Adipose tissue (tissue), 3 donors: ENCODE measurements around the gene SEMA3A. TPM values are rescaled to one million over a fixed set of nuclear protein-coding genes. Genes with fewer than 3 reads are reported as not detected.

Experiments used
- H3K27ac ChIP-seq: one replicate; pipeline ENCODE4 v1.5.1; 2013; ENCODE audit warnings: low read depth, low read length
- WGBS, 3 donors: extraction: QIAGEN DNeasy Blood & Tissue Kit; methylation state at CpG; one replicate each; pipeline ENCODE4 v1.1.7; 2013; 5-methylcytosine and 5-hydroxymethylcytosine counted together
- polyA plus RNA-seq, 3 donors: library from polyadenylated mRNA; stranded (reverse); fragments of 200-250 nt; gene quantifications; one replicate each; pipeline ENCODE4 v1.2.3, GENCODE V29; 2013
- donor health status: healthy with polysubstance abuse.
- donor health status: Bipolar disorder and iron deficiency.
- donor health status: healthy.

Gene SEMA3A
- polyA plus RNA-seq, 3 donors = 0.23 to 2.9 (median 1.1) TPM

DNA sequence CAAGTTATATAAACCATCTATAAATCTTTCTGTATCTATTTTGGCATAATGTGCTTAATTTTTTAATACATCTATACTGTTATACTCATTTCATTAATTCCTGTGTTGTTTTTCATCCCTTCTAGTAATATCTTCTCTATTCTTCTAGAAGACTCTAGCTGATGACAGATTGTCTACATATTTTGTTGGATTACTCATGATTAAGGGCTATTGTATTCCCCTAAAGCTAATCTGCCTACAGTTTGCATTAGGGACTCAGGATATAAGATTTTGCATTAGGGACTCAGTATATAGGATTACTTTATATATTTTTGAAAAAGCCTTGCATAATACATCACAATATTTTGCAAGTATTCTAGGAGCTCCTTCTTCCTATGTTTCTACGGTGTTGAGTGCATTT is 8.3 kb upstream of the SEMA3A start:
- H3K27ac ChIP-seq = no peak overlapping the region
- 77 to 95% (median 86%) methylated on average over 1 of the region's 1 CpG for WGBS, 3 donors

DNA sequence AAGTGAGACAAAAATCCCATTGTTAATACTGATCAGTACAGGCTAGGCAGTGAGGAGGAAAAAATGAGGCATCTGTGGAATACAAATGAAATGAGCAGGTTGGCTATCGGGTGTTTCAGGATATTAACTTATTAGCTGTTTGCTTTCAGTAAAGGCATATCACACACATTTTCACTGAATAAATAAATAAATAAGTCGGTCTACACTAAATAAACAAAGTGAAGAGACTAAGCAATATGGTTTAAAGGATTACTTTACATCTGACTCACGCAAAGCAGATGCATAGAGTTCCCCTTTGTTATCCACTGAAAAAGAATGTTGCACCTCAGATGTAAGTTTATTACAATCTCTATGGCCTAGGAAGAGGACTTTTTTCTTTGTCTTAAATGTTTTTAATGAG is 6.3 kb upstream of the SEMA3A start:
- H3K27ac ChIP-seq = no peak overlapping the region
- WGBS, 3 donors = 63 to 84% (median 80%) methylated on average over 3 of the region's 3 CpGs

DNA sequence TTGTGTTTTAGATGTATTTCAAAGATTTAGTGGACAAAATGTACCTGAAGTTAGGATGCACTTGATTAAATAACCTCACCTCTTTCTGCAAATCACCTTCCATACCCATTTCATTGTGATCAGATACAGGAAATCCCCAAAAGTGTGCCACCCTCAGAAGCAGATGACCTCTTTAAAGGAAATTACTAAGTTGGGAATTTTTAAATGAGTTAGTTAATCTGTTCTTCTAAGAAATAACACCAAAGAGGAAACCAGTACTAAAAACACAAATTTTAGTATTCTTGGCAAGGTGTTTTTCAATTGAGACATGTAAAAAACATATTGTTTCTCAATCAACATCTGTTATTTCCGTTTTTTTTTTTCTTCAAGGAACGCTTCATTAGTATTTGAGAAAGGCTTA is 4.6 kb upstream of the SEMA3A start:
- no peak overlapping the region for H3K27ac ChIP-seq
- WGBS, 3 donors = 64 to 74% (median 70%) methylated on average over 2 of the region's 2 CpGs

DNA sequence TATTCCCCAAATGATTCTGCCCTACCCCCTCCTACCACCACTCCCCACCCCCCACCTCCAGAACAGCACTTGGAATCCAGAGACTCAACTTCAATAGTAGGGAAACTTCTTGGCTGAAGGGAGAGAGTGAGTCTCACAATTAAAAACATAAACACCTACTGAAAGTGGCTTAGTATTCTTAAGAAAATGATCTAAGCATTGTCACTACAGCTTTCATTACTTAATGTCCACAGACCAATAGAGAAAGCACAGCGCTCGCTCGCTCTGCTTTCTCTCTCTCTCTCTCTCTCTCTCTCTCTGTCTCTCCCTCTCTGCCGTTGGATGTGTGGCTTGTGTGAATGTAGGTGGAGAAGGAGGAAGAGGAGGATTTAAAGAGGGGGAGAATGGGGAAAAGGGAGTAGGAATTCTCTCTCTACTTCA is 1.5 kb upstream of the SEMA3A start:
- H3K27ac ChIP-seq = no peak overlapping the region
- 36 to 53% (median 42%) methylated on average over 4 of the region's 4 CpGs for WGBS, 3 donors

DNA sequence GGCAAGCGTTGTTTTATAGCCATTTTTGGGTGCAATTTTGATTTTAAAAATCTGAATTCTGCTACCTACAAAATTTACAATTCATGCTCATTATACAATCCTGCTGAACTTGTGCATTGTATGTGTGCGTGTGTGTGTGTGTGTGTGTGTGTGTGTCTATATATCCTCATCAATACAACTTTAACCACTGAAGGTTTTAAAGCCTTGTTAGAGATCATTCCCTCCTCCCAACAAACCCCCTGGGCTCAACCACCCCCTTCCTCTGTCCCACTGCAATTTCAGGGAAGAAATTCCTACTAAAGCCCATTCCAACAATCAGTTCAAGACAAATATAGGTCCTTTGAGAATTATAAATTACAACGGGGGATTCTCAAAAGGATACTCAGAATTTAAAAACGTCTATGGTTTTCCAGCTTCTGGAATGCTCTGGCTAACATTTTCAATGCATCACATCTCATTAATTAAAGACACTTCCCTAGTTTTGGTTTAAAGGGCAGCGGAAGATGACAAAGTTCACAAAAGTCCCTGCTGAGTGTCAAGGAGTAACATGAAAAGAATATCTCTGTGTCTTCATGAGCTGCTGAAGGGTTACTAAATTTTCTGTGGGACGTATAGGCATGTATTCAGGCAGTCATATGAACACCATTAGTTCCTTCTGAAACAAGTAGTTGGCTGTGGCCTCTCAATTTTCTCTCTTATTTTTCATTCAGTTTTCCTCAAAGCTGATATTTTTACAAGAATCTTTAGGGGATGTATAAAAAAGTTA is 889 bp upstream of the SEMA3A start:
- WGBS, 3 donors = 26 to 38% (median 30%) methylated on average over 6 of the region's 6 CpGs
- H3K27ac ChIP-seq = no peak overlapping the region

DNA sequence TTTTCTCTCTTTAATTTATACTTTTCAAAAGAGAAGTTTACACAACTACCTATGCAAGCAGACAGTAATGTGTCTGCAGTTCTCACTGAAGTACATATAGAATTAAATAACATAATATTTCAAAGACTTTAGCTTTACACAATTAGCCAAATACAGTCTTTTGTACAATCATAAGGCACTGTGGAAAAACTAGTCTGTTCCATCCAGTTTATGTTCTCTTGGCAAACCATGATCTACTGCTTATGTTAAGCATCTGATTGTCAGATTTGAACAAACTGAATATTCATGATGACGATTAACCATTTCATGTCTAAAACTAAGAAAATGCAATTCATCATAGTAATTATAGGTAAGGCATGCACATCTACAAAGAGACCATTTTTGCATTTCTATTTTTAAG is 842 bp downstream of the SEMA3A start:
- H3K27ac ChIP-seq = no peak overlapping the region
- WGBS, 3 donors = 30 to 60% (median 58%) methylated on average over 1 of the region's 1 CpG

DNA sequence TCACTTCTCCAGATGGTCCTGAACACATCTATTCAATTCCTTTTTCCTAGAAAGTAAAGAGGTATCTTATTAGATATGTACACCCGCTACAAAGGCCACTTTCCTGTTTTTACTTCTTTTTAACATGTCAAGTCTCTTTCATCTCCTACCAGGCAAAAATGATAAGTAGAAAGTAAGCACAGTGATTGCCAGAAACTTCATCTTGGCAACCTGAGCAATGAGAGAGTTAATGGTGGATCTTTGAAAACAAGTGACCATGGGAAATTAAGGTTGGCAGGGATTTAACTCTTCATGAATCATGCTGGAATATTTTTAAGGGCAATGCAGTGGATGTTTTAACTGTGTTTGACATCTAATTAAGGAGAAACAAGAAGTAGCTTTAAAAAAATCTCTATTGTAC is 2.7 kb downstream of the SEMA3A start:
- H3K27ac ChIP-seq = no peak overlapping the region
- 66 to 83% (median 67%) methylated on average over 1 of the region's 1 CpG for WGBS, 3 donors

DNA sequence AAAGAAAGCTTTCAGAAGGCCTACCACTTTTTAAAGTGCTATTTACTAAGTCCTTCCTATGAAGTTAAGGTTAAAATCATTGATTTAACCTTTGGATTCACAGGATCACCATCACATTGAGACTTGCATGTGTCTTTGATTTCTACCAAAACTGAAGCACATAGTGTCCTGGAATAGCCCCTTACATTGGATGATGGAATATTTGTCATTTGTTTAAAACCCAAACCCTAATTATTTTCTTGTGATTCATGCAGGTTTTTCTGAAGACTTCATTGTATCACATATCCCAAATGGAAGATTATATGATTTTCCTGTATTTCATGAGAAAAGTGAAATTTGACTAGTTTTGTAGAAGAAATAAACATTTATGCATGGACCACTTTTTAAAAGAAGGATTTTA is 3.3 kb downstream of the SEMA3A start:
- no peak overlapping the region for H3K27ac ChIP-seq

DNA sequence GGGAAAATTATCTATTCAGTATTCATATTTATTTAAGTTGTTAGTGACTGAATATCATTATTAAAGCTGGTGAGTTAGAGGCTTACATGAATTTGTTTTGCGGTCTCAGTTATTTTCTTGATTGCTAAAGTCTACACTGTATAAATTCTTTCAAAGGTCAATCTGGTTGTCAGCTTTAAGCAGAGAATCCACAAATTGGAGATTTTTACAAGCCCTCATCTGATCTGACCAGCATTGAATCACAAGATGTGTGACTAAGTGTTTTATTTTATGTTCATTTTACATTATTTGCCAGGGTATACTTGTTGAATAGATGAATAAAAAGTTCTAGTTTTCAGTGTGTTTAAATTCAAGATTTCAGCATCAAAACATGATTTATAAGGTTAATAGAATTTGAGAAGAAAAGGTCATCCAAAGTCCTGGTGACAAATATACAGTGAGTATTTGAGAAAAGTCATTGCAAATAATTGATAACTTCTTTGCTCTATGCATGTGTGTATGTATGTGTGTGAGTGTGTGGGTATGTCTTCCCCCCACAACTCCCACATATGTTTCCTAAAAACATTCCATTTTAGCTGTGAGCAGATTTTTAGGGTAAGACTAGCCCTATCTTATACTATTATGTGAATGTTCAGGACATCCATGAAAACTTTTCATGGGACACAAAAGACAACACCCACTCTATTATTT is 4.4 kb downstream of the SEMA3A start:
- H3K27ac ChIP-seq = no peak overlapping the region

DNA sequence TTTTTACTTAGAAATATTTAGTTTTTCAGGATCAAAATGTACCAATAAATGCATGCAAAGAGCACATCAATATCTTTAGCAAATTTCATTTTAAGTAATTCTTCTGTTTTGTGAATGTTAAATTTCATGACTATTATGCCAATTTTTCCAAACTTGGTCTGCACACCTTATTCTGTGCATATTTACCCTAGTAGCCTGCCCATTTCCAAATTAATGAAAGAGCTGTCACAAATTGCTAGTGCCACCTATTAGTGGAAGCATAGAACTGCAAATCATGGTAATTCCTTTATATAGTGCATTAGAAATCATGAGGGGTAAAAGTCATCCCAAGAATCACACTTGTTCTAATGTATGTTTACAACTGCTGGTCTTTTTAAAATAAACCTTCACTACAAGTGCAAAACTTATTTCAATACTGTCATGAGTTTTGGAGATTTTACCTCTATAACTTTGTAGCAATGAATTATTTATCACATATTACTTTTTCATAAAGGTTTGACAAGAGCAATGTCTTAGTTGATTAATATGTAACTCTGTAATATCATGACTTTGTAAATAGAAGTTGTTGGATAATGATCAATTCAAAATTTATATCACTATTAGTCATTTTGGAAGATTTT is 5.7 kb downstream of the SEMA3A start:
- H3K27ac ChIP-seq = no peak overlapping the region

More for the DNA sequence above, 4.4 kb downstream of the SEMA3A start:
- WGBS, 3 donors = 80 to 84% (median 81%) methylated on average over 1 of the region's 1 CpG

DNA sequence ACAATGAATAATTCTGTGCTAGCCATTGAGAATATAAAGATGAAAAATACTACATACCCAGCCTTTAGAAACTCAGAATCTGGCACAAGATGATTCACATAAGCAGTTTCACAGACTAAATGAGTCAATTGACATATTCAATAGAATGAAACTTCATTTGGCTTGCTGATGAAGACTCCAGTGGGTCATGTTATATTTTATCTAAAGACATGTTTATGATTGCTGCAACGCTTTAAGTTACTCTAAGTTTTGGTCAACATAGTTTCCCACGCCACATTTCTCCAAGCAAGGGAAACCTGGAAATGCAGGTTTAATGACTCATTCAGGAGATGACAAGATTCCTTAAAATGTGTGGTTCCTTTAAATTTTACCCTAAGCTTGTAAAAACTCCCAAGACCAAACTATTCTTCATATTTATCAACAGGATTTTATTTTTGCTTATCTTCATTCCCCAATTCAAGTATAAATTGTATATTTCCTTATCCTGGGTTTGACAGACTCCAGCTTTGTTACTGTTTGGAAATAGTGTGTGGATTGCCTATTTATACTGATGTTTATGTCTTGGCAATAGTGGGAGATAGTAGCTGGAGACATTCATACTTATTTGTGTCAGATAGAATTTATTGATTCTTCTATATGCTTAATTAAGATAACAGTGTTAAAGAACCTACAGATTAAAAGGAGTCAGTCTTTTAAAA is 6.6 kb downstream of the SEMA3A start:
- H3K27ac ChIP-seq = no peak overlapping the region
- 88 to 92% (median 89%) methylated on average over 2 of the region's 2 CpGs for WGBS, 3 donors

DNA sequence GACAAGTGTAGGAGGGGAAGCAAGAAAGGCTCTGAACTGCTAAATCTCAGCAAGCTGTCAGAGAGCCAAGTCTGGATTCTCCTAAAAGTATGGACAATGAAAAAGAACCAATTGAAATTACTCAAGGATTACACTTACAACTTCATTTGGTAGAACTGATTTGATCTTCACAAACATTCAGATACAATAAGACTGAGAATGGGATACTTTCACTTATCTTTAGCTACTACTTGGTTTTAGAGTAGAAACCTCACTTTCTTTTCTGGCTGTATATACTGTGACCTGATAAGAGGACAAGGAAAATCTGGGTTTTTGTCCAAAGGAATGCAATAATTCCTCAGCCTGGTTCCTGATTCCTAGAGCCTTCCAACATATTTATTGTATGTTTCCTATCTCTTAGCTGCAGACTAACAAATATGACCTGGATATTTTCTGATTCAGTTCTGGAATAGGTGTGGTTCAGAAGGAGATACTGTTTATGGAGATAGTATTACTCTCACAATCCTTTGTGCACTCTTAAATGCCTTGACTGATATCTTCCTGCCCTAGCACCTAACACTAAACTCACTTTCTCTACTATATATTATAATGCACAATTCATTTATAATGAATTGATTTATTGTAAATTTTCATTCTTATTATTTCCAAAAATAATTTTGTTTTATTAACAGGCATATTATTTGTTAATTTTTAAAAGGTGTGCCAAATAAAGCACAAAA is 7.3 kb downstream of the SEMA3A start:
- no peak overlapping the region for H3K27ac ChIP-seq

DNA sequence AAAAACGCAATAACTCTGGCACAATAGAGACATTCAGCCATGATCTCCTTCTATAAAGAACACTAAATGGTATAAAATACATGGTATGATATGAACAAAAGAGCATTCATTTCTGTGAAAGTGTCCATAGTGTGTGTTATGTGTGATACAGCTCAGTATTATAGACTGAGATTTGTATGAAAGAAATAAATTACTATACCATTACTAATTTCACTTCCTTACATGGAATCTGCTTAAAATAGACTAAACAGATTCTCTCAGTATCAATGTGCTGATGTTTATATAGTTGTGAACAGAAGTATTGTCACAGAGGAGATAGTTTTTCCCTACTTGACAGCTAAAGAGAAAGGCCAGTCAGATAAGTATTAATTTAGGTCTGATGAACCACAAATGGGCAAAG is 10.8 kb downstream of the SEMA3A start:
- no peak overlapping the region for H3K27ac ChIP-seq
- WGBS, 3 donors = 89 to 98% (median 91%) methylated on average over 1 of the region's 1 CpG

DNA sequence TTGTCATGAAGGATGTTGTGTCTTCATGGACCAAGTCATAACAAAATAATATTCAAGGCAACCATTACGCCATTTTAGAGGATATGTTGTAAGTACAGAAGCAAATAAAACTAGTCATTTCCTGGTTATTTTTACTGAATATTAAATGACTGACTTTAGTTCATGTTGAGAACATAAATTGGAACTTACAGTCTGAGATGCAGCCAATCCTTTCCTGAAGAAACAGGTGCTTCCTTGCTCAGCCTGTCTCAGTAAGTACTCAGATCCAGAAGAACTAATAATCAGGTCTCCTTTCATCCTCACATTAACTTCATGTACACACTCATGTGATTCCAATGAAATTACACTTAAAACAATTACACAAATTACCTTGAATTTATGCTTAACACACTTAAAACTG is 12.3 kb downstream of the SEMA3A start:
- WGBS, 3 donors = 65 to 81% (median 80%) methylated on average over 1 of the region's 1 CpG
- H3K27ac ChIP-seq = no peak overlapping the region

DNA sequence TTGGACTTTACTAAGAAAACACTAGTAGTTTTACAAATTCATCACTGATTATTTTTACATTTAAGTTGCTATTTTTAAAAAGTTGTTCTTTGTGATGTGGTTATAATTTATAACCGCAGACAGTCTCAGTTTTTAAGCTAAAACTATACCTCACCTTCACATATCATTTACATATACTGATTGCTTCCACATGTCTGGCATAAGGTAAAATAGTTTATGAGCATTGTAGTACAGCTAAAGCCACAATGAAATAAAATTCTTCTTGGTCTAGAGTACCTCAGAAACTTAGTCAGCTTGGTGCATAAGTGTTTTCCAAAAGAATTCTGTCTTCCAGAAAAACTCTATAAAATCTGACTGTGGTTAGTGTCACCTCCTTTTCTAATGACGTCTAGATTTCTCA is 13.0 kb downstream of the SEMA3A start:
- no peak overlapping the region for H3K27ac ChIP-seq
- 77 to 81% (median 79%) methylated on average over 2 of the region's 2 CpGs for WGBS, 3 donors

DNA sequence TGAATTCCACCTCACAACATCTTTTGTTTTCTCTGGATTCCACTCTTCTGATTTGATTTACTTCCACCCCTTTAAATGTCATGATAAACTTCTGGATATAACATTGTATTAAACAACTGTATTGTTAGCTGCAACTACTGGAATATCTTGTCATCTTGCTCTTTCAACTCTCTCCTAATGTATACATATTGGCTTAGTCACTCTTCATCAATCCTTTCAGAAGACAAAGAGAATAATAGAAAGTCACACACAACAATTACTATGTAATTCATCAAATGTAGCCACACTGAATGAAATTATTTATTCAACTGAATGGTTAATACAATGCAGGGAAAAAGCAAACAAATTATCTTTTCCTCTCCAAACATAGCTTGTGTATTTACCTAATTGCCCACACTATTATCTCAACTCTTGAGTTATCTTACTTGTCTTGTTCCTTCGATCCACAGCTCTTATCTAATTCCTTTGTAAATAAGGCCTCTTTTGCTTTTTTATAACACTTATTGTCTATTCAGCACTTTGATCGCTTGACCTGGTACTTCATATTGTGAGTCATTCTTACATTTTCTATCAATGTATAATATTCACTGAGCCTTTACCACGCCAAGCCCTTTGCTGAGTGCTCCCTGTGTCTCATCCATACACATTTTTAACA is 16.7 kb downstream of the SEMA3A start:
- 23 to 75% (median 61%) methylated on average over 3 of the region's 3 CpGs for WGBS, 3 donors
- H3K27ac ChIP-seq = no peak overlapping the region

DNA sequence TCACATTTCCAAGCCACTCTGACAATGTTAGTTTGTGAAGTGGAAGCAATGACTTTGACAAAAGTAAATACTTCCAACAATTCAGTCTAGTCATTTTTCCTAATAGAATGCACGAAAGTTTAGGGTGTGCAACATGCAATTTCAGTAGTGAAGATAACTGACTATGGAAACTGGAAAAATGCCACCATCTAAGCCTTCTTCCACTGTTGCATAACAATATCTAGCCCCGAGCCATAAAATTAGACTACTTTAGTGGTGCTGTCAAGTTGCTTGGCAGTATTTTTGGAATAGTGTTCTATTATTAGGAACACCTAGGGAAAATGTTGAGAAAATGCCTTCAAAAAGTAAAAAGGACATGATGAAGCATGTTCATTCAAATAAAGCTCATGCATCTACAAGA is 17.9 kb downstream of the SEMA3A start:
- H3K27ac ChIP-seq = no peak overlapping the region

DNA sequence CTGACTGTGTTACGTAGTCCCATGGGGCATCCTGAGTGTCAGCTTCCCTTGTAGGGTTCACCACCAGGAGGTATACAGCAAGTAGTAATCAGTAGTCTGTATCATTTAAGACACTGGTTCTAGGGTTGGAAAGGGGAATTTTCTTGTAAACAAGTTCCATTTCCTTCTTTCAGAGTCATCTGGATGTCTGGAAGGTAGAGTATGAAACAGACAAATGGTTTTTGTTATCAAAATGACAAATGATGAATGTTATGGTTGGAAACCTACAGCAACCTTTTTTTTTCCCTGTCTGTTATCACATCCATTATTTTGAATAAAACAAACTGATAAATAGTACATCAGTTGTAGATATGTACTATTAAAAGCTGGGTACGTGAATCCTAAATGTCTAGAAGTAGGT is 19.1 kb downstream of the SEMA3A start:
- H3K27ac ChIP-seq = no peak overlapping the region
- WGBS, 3 donors = 92 to 98% (median 94%) methylated on average over 2 of the region's 2 CpGs

More for the DNA sequence above, 17.9 kb downstream of the SEMA3A start:
- 53 to 77% (median 61%) methylated on average over 2 of the region's 2 CpGs for WGBS, 3 donors
